K562 (cell line): ENCODE results near the gene KCNH8. TPM values are rescaled to one million over a fixed set of nuclear protein-coding genes. Genes with fewer than 3 reads are reported as not detected.

Experiments used
- ATAC-seq: fragments of 200-7000 bp; cut with Tn5 transposase; 3 replicates; pipeline ENCODE4 v1.9.1; 2020; ENCODE audit warnings: moderate library complexity
- BruUV-seq: library from RNA; stranded (reverse); fragments of 400-500 nt; replicated peaks from 2 replicates; lab custom pipeline; 2021; lab: Mats Ljungman, UMichigan
- CTCF ChIA-PET: fragments of 300-600 bp; formaldehyde crosslinking; extraction: SDS; loops from one replicate; lab custom pipeline; 2021; ENCODE audit warnings: low intra/inter-chr PET ratio; lab: Yijun Ruan, JAX
- POLR2A ChIA-PET: fragments of 300-600, 350-650 bp; sonication (Branson Sonifier 250); formaldehyde crosslinking; extraction: SDS; loops from one replicate; lab custom pipeline; 2021; ENCODE audit warnings: antibody characterized with exemption, inconsistent platforms; lab: Yijun Ruan, JAX
- DNase-seq, 4 experiments: peaks; one replicate each; pipeline versions ENCODE4 v3.0.0 to v3.0.0-alpha.2; 2011 to 2018; ENCODE audit warnings: low spot score in 3 of 4, mixed read lengths in 3 of 4; ENCODE audit errors: extremely low read depth in 1 of 4
- FAIRE-seq: peaks from 2 replicates; lab custom pipeline; 2011; peaks lifted over from hg19 to GRCh38; lab: Jason Lieb, UNC
- H2AFZ ChIP-seq: 2 replicates; pipeline ENCODE4 v1.6.0; 2011; ENCODE audit warnings: low read depth, low read length, control low read depth, inconsistent platforms
- H3K27ac ChIP-seq: fragments of 200-600 bp; 3 replicates; pipeline ENCODE4 v1.8.0; 2011; ENCODE audit warnings: low read depth, mild to moderate bottlenecking, control low read depth, inconsistent platforms, low read length, moderate library complexity, mixed read lengths; ENCODE audit errors: extremely low read depth
- H3K27me3 ChIP-seq, 2 experiments: fragments of 300-600 bp in 1 of 2; 2 replicates in 1 of 2; 3 replicates in 1 of 2; pipeline versions ENCODE4 v1.6.0 to v1.8.0; 2011; ENCODE audit warnings: inconsistent platforms in 2 of 2, low read length in 2 of 2, mild to moderate bottlenecking in 1 of 2, mixed read lengths in 1 of 2, moderate library complexity in 1 of 2; ENCODE audit not compliant: control insufficient read depth in 2 of 2, insufficient read depth in 2 of 2
- H3K36me3 ChIP-seq: fragments of 300-600 bp; 3 replicates; pipeline ENCODE4 v1.8.0; 2011; ENCODE audit warnings: mild to moderate bottlenecking, low read length, inconsistent platforms; ENCODE audit not compliant: control insufficient read depth, insufficient read depth
- H3K4me1 ChIP-seq, 2 experiments: fragments of 200-600 bp in 1 of 2; replicated peaks in 1 of 2; 2 replicates in 1 of 2; 3 replicates in 1 of 2; pipeline versions ENCODE4 v1.5.1 to v1.8.0; 2011; ENCODE audit warnings: inconsistent platforms in 2 of 2, low read length in 2 of 2, mild to moderate bottlenecking in 1 of 2, mixed read lengths in 1 of 2, moderate library complexity in 1 of 2; ENCODE audit not compliant: control insufficient read depth in 2 of 2, insufficient read depth in 2 of 2
- H3K4me2 ChIP-seq: 2 replicates; pipeline ENCODE4 v1.6.1; 2011; ENCODE audit warnings: low read length, control low read depth, inconsistent platforms, mixed read lengths; ENCODE audit not compliant: insufficient read depth
- H3K4me3 ChIP-seq: fragments of 200-600 bp; sonication (generic), shearing (Covaris generic); 2 replicates; pipeline ENCODE4 v1.5.1; 2016; ENCODE audit warnings: control low read depth, inconsistent platforms
- H3K79me2 ChIP-seq: fragments of 200-600 bp; 3 replicates; pipeline ENCODE4 v1.8.0; 2011; ENCODE audit warnings: low read length, inconsistent platforms; ENCODE audit not compliant: control insufficient read depth, insufficient read depth
- H3K9ac ChIP-seq, 2 experiments: 2 replicates each; pipeline versions ENCODE4 v1.6.0 to v1.6.1; 2011; ENCODE audit warnings: low read depth in 2 of 2, low read length in 2 of 2, control low read depth in 1 of 2, inconsistent platforms in 1 of 2, mild to moderate bottlenecking in 1 of 2, mixed read lengths in 1 of 2; ENCODE audit not compliant: insufficient read depth in 1 of 2
- H3K9me1 ChIP-seq: one replicate; pipeline ENCODE4 v1.6.0; 2011; ENCODE audit warnings: inconsistent platforms, mild to moderate bottlenecking, low read length, moderate library complexity; ENCODE audit not compliant: control insufficient read depth, insufficient read depth
- H3K9me3 ChIP-seq: replicated peaks from 2 replicates; pipeline ENCODE4 v1.5.1; 2011; ENCODE audit warnings: low read depth, low read length, inconsistent platforms; ENCODE audit not compliant: control insufficient read depth, insufficient read depth
- H4K20me1 ChIP-seq: replicated peaks from 2 replicates; pipeline ENCODE4 v1.6.1; 2011; ENCODE audit warnings: low read length, inconsistent platforms, mixed read lengths; ENCODE audit not compliant: control insufficient read depth, insufficient read depth
- CHD2 ChIP-seq: IDR thresholded peaks from 2 replicates; pipeline ENCODE4 v1.6.1; 2011; ENCODE audit warnings: low read depth, low read length
- CSDE1 ChIP-seq, 2 experiments: fragments of 450-650 bp; IDR thresholded peaks; 2 replicates each; pipeline ENCODE4 v1.6.1; 2016; ENCODE audit warnings: mild to moderate bottlenecking in 1 of 2
- NR3C1 ChIP-seq: sonication (generic); formaldehyde crosslinking; IDR thresholded peaks from 2 replicates; pipeline ENCODE4 v1.8.1; 2022; ENCODE audit warnings: missing genetic modification reagents
- PCBP2 ChIP-seq: fragments of 200-400 bp; formaldehyde crosslinking; IDR thresholded peaks from 2 replicates; pipeline ENCODE4 v1.6.1; 2018; ENCODE audit warnings: low read length, low read depth, mild to moderate bottlenecking, moderate library complexity; ENCODE audit not compliant: poor library complexity, severe bottlenecking
- SUPT5H ChIP-seq: fragments of 450-650 bp; IDR thresholded peaks from 2 replicates; pipeline ENCODE4 v1.6.1; 2016
- U2AF1 ChIP-seq: fragments of 200-400 bp; formaldehyde crosslinking; optimal IDR thresholded peaks from 2 replicates; pipeline ENCODE3; 2017; ENCODE audit warnings: mild to moderate bottlenecking, low read depth, low read length, moderate library complexity
- ZKSCAN8 ChIP-seq: fragments of 200-800 bp; sonication (Bioruptor generic); IDR thresholded peaks from 2 replicates; pipeline ENCODE4 v1.6.1; 2016; ENCODE audit warnings: missing genetic modification characterization, missing compliant biosample characterization
- WGBS: fragments of 100-300 bp; shearing (Covaris generic); methylation state at CpG from one replicate; pipeline ENCODE4 v1.1.6; 2016; ENCODE audit warnings: low coverage, mixed read lengths; ENCODE audit not compliant: insufficient coverage; ENCODE audit errors: missing lambda C conversion rate; 5-methylcytosine and 5-hydroxymethylcytosine counted together
- in situ Hi-C: fragments of 300-500 bp; cut with MboI; formaldehyde crosslinking; loops from 4 replicates; pipeline ENCODE4 v1.15.0; 2018; ENCODE audit warnings: inconsistent platforms, mixed read lengths
- intact Hi-C: fragments of 100-400 bp; cut with micrococcal nuclease; formaldehyde crosslinking; loops from 2 replicates; pipeline ENCODE4 v1.14.2; 2022
- polyA plus RNA-seq, 8 experiments: library from polyadenylated mRNA; depleted of rRNA in 4 of 8; stranded (reverse) in 5 of 8; unstranded in 3 of 8; fragments of >200 nt; fragmentation: Nextera tagmentation in 2 of 8; fragmentation: Illumina TruSeq in 1 of 8; extraction: Ambion mirVana in 2 of 8; extraction: Trizol in 1 of 8; gene quantifications; 2 replicates each; pipeline versions ENCODE4 v1.2.1 to v1.2.3, GENCODE V29; 2011 to 2014; ENCODE audit warnings: inconsistent platforms in 1 of 8, missing spikeins in 1 of 8
- total RNA-seq, 7 experiments: library from RNA; depleted of rRNA in 6 of 7; stranded (reverse); fragments of >200 nt in 6 of 7; fragmentation: Illumina TruSeq in 2 of 7; extraction: Trizol in 2 of 7; gene quantifications; 2 replicates each; pipeline versions ENCODE4 v1.2.1 to v1.2.3, GENCODE V29; 2011 to 2021; ENCODE audit warnings: low replicate concordance in 1 of 7
- TF ChIP-seq, protein P1 (sequence below): IDR thresholded peaks from 2 replicates; pipeline ENCODE4 v1.6.1; 2016; ENCODE audit warnings: missing genetic modification characterization, missing compliant biosample characterization
- TF ChIP-seq, protein P2 (sequence below), 2 experiments: fragments of 450-650 bp in 1 of 2; sonication (generic) in 1 of 2; formaldehyde crosslinking in 1 of 2; IDR thresholded peaks in 1 of 2; conservative IDR thresholded peaks in 1 of 2; 2 replicates each; pipeline versions ENCODE4 v1.6.1 to v1.8.1; 2016 to 2023; ENCODE audit warnings: mild to moderate bottlenecking in 2 of 2, moderate library complexity in 2 of 2, inconsistent platforms in 1 of 2, missing genetic modification reagents in 1 of 2
- TF ChIP-seq, protein P3 (sequence below): fragments of 250-450 bp; sonication (Bioruptor Pico); IDR thresholded peaks from 2 replicates; pipeline ENCODE4 v1.5.0; 2021; ENCODE audit warnings: mild to moderate bottlenecking, moderate library complexity

The KCNH8 gene
- total and polyA plus RNA-seq, 9 of the 15 experiments (the other 6 are each of a cell fraction or from before 2014, with no cell fraction given): 0.02 to 0.08 (median 0.04) TPM; not detected in 6

DNA sequence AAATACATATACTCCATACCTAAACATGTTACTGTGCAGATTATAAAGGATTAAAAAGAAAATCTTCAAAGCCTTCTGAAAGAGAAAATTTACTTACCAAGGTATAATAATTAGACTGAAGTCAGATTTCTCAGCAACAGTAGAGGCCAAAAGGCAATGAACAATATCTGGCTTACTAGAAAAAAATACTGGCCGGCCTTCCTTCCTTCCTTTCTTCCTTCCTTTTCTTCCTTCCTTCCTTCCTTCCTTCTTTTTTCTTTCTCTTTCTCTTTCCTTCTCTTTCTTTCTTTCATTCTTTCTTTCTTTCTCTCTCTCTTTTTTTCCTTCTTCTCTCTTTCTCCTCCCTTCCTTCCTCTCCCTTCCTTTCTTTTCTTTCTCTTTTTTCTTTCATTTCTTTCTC is 209.6 kb downstream of the KCNH8 start:
- no peak for DNase-seq
- Histone ChIP-seq H3K4me2 (no peak overlapping the region), H4K20me1 (no peaks in the 10 kb centered on the region), H3K9me1 (no peaks in the 10 kb centered on the region), H3K9me3 (no peaks in the 10 kb centered on the region), H3K4me3 (no peak overlapping the region), H3K9ac (no peak overlapping the region), H2AFZ (no peak overlapping the region), H3K79me2 (no peaks in the 10 kb centered on the region), H3K27me3 (no peaks in the 10 kb centered on the region), H3K27ac (no peak overlapping the region), H3K36me3 (no peaks in the 10 kb centered on the region), H3K4me1 (no peaks in the 10 kb centered on the region)
- CTCF ChIA-PET: no interaction called here
- no peak for FAIRE-seq
- POLR2A ChIA-PET: no interaction called here
- intact Hi-C loops (no loop called here), in situ Hi-C loops (no loop called here)
- no peak for ATAC-seq
- no TSS peak for BruUV-seq
- 0% methylated on average over 1 of the region's 1 CpG for WGBS
- TF ChIP-seq NR3C1 (CRISPR knock-in tag) (no peak), ZKSCAN8 (CRISPR knock-in tag) (no peak), CSDE1 (IDR thresholded peaks at IDR 0.05) (no peak), CHD2 (no peak), SUPT5H (no peak), PCBP2 (peak; percentile 34), U2AF1 (peak; percentile 73)
- TF ChIP-seq, protein P1, sequence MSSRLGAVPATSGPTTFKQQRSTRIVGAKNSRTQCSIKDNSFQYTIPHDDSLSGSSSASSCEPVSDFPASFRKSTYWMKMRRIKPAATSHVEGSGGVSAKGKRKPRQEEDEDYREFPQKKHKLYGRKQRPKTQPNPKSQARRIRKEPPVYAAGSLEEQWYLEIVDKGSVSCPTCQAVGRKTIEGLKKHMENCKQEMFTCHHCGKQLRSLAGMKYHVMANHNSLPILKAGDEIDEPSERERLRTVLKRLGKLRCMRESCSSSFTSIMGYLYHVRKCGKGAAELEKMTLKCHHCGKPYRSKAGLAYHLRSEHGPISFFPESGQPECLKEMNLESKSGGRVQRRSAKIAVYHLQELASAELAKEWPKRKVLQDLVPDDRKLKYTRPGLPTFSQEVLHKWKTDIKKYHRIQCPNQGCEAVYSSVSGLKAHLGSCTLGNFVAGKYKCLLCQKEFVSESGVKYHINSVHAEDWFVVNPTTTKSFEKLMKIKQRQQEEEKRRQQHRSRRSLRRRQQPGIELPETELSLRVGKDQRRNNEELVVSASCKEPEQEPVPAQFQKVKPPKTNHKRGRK: 0 out of 2 replicates have a peak, but pooled peaks have one; percentile 37
- TF ChIP-seq, protein P2, sequence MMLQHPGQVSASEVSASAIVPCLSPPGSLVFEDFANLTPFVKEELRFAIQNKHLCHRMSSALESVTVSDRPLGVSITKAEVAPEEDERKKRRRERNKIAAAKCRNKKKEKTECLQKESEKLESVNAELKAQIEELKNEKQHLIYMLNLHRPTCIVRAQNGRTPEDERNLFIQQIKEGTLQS (IDR thresholded peaks at IDR 0.05): no peak
- TF ChIP-seq, protein P2 (CRISPR knock-in tag; conservative IDR thresholded peaks at IDR 0.05): no peak
- TF ChIP-seq, protein P3, sequence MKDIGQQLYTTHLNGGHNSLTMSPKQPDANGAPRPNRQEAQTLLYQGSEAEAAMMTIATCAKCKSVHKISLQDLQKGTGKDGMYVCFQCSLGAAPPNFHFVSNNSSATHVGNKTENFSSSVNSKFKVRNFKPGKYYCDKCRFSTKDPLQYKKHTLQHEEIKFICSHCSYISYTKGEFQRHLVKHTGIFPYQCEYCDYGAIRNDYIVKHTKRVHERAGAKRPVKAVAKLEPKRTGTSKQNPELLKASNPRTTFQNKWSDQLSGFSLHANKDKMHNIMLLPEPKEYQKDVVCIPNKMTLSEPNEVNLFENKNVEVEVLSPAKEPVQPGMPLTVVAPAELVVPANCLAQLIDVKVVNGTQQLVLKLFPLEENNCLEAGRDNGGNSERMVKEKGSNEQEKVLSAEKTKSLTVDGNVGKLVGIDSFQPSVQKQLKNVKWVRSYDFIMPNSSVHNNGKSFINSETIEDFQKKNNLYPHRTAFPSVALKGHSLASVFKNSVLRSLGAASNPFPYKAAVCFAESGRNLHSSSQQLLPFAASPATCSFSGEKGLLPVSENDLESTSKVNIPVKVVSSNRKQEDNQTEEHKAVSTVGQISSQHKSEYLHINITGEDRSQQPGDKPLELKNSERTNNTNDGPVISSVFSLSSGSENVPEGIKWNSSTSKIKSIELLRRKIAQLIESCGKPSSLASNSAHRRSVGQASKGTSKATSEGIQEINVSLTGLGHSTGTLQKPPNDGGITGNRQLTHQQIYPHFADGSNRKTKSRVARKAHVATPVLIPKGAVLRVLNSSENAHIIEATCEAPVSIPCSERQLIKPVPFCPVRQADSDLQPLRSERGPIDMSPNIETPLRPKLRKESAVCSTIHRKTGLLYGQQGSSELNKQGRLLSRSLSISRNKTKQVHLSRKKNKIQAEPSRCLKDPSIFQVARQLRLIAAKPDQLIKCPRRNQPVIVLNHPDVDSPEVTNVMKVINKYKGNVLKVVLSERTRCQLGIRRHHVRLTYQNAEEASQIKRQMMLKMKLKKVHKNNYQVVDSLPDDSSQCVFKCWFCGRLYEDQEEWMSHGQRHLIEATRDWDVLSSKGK (CRISPR knock-in tag): no peak
